K562 (cell line): ENCODE results near the gene PRCC. TPM values are rescaled to one million over a fixed set of nuclear protein-coding genes. Genes with fewer than 3 reads are reported as not detected.

Experiments
- ATAC-seq: fragments of 200-7000 bp; cut with Tn5 transposase; 3 replicates; pipeline ENCODE4 v1.9.1; 2020; ENCODE audit warnings: moderate library complexity
- BruUV-seq: library from RNA; stranded (reverse); fragments of 400-500 nt; replicated peaks from 2 replicates; lab custom pipeline; 2021; lab: Mats Ljungman, UMichigan
- CTCF ChIA-PET: fragments of 300-600 bp; formaldehyde crosslinking; extraction: SDS; loops from one replicate; lab custom pipeline; 2021; ENCODE audit warnings: low intra/inter-chr PET ratio; lab: Yijun Ruan, JAX
- POLR2A ChIA-PET: fragments of 300-600, 350-650 bp; sonication (Branson Sonifier 250); formaldehyde crosslinking; extraction: SDS; loops from one replicate; lab custom pipeline; 2021; ENCODE audit warnings: antibody characterized with exemption, inconsistent platforms; lab: Yijun Ruan, JAX
- DNase-seq, 4 experiments: peaks; one replicate each; pipeline versions ENCODE4 v3.0.0 to v3.0.0-alpha.2; 2011 to 2018; ENCODE audit warnings: low spot score in 3 of 4, mixed read lengths in 3 of 4; ENCODE audit errors: extremely low read depth in 1 of 4
- FAIRE-seq: peaks from 2 replicates; lab custom pipeline; 2011; peaks lifted over from hg19 to GRCh38; lab: Jason Lieb, UNC
- H2AFZ ChIP-seq: 2 replicates; pipeline ENCODE4 v1.6.0; 2011; ENCODE audit warnings: low read depth, low read length, control low read depth, inconsistent platforms
- H3K27ac ChIP-seq: fragments of 200-600 bp; 3 replicates; pipeline ENCODE4 v1.8.0; 2011; ENCODE audit warnings: low read depth, mild to moderate bottlenecking, control low read depth, inconsistent platforms, low read length, moderate library complexity, mixed read lengths; ENCODE audit errors: extremely low read depth
- H3K27me3 ChIP-seq, 2 experiments: fragments of 300-600 bp in 1 of 2; 2 replicates in 1 of 2; 3 replicates in 1 of 2; pipeline versions ENCODE4 v1.6.0 to v1.8.0; 2011; ENCODE audit warnings: inconsistent platforms in 2 of 2, low read length in 2 of 2, mild to moderate bottlenecking in 1 of 2, mixed read lengths in 1 of 2, moderate library complexity in 1 of 2; ENCODE audit not compliant: control insufficient read depth in 2 of 2, insufficient read depth in 2 of 2
- H3K36me3 ChIP-seq: fragments of 300-600 bp; 3 replicates; pipeline ENCODE4 v1.8.0; 2011; ENCODE audit warnings: mild to moderate bottlenecking, low read length, inconsistent platforms; ENCODE audit not compliant: control insufficient read depth, insufficient read depth
- H3K4me1 ChIP-seq, 2 experiments: fragments of 200-600 bp in 1 of 2; replicated peaks in 1 of 2; 2 replicates in 1 of 2; 3 replicates in 1 of 2; pipeline versions ENCODE4 v1.5.1 to v1.8.0; 2011; ENCODE audit warnings: inconsistent platforms in 2 of 2, low read length in 2 of 2, mild to moderate bottlenecking in 1 of 2, mixed read lengths in 1 of 2, moderate library complexity in 1 of 2; ENCODE audit not compliant: control insufficient read depth in 2 of 2, insufficient read depth in 2 of 2
- H3K4me2 ChIP-seq: 2 replicates; pipeline ENCODE4 v1.6.1; 2011; ENCODE audit warnings: low read length, control low read depth, inconsistent platforms, mixed read lengths; ENCODE audit not compliant: insufficient read depth
- H3K4me3 ChIP-seq: fragments of 200-600 bp; sonication (generic), shearing (Covaris generic); 2 replicates; pipeline ENCODE4 v1.5.1; 2016; ENCODE audit warnings: control low read depth, inconsistent platforms
- H3K79me2 ChIP-seq: fragments of 200-600 bp; 3 replicates; pipeline ENCODE4 v1.8.0; 2011; ENCODE audit warnings: low read length, inconsistent platforms; ENCODE audit not compliant: control insufficient read depth, insufficient read depth
- H3K9ac ChIP-seq, 2 experiments: 2 replicates each; pipeline versions ENCODE4 v1.6.0 to v1.6.1; 2011; ENCODE audit warnings: low read depth in 2 of 2, low read length in 2 of 2, control low read depth in 1 of 2, inconsistent platforms in 1 of 2, mild to moderate bottlenecking in 1 of 2, mixed read lengths in 1 of 2; ENCODE audit not compliant: insufficient read depth in 1 of 2
- H3K9me1 ChIP-seq: one replicate; pipeline ENCODE4 v1.6.0; 2011; ENCODE audit warnings: inconsistent platforms, mild to moderate bottlenecking, low read length, moderate library complexity; ENCODE audit not compliant: control insufficient read depth, insufficient read depth
- H3K9me3 ChIP-seq: replicated peaks from 2 replicates; pipeline ENCODE4 v1.5.1; 2011; ENCODE audit warnings: low read depth, low read length, inconsistent platforms; ENCODE audit not compliant: control insufficient read depth, insufficient read depth
- H4K20me1 ChIP-seq: replicated peaks from 2 replicates; pipeline ENCODE4 v1.6.1; 2011; ENCODE audit warnings: low read length, inconsistent platforms, mixed read lengths; ENCODE audit not compliant: control insufficient read depth, insufficient read depth
- MYBL2 ChIP-seq, 2 experiments: fragments of 450-650 bp in 1 of 2; sonication (generic) in 1 of 2; formaldehyde crosslinking in 1 of 2; IDR thresholded peaks; 2 replicates each; pipeline versions ENCODE4 v1.6.1 to v1.8.1; 2017 to 2022; ENCODE audit warnings: borderline replicate concordance in 1 of 2, inconsistent platforms in 1 of 2, low read depth in 1 of 2, mild to moderate bottlenecking in 1 of 2, missing genetic modification reagents in 1 of 2, moderate library complexity in 1 of 2
- RB1 ChIP-seq: fragments of 450-650 bp; IDR thresholded peaks from 2 replicates; pipeline ENCODE4 v1.6.1; 2017; ENCODE audit warnings: low read depth, mild to moderate bottlenecking
- ZBTB8A ChIP-seq: fragments of 450-650 bp; IDR thresholded peaks from 2 replicates; pipeline ENCODE4 v1.6.1; 2018; ENCODE audit warnings: mild to moderate bottlenecking, moderate library complexity; ENCODE audit not compliant: partially characterized antibody
- ZC3H8 ChIP-seq: fragments of 450-650 bp; IDR thresholded peaks from 2 replicates; pipeline ENCODE4 v1.6.1; 2017
- WGBS: fragments of 100-300 bp; shearing (Covaris generic); methylation state at CpG from one replicate; pipeline ENCODE4 v1.1.6; 2016; ENCODE audit warnings: low coverage, mixed read lengths; ENCODE audit not compliant: insufficient coverage; ENCODE audit errors: missing lambda C conversion rate; 5-methylcytosine and 5-hydroxymethylcytosine counted together
- in situ Hi-C: fragments of 300-500 bp; cut with MboI; formaldehyde crosslinking; loops from 4 replicates; pipeline ENCODE4 v1.15.0; 2018; ENCODE audit warnings: inconsistent platforms, mixed read lengths
- intact Hi-C: fragments of 100-400 bp; cut with micrococcal nuclease; formaldehyde crosslinking; loops from 2 replicates; pipeline ENCODE4 v1.14.2; 2022
- polyA plus RNA-seq, 8 experiments: library from polyadenylated mRNA; depleted of rRNA in 4 of 8; stranded (reverse) in 5 of 8; unstranded in 3 of 8; fragments of >200 nt; fragmentation: Nextera tagmentation in 2 of 8; fragmentation: Illumina TruSeq in 1 of 8; extraction: Ambion mirVana in 2 of 8; extraction: Trizol in 1 of 8; gene quantifications; 2 replicates each; pipeline versions ENCODE4 v1.2.1 to v1.2.3, GENCODE V29; 2011 to 2014; ENCODE audit warnings: inconsistent platforms in 1 of 8, missing spikeins in 1 of 8
- total RNA-seq, 7 experiments: library from RNA; depleted of rRNA in 6 of 7; stranded (reverse); fragments of >200 nt in 6 of 7; fragmentation: Illumina TruSeq in 2 of 7; extraction: Trizol in 2 of 7; gene quantifications; 2 replicates each; pipeline versions ENCODE4 v1.2.1 to v1.2.3, GENCODE V29; 2011 to 2021; ENCODE audit warnings: low replicate concordance in 1 of 7
- TF ChIP-seq, protein P1 (sequence below): sonication (generic); IDR thresholded peaks from 2 replicates; pipeline ENCODE4 v1.6.1; 2016

The PRCC gene
- total and polyA plus RNA-seq, 9 of the 15 experiments (the other 6 are each of a cell fraction or from before 2014, with no cell fraction given) = 23.9 to 201 (median 41.1) TPM

DNA sequence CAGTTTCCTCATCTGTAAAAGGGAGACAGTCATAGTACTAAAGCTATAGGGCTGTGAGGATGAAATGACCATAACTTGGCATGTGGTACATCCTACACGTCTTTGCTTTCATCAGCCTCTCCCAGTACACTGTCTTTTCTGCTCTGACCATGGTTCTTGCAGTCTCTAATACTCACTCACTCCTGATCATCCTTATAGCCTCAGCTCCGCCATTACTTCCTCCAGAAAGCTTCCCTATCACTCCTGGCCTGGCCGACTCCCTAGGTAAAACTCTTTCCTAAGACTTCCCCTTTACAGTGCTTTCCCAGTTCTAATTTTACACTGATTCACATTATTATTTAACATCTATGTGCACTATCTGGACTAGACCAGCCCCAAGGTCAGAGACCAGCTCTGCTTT is 21.5 kb upstream of the PRCC start:
- H3K4me1 ChIP-seq = peaks cover 46 to 50% of the 10 kb centered on the region in 2 experiments
- H3K9me3 ChIP-seq = no peaks in the 10 kb centered on the region
- no peaks in the 10 kb centered on the region for H3K9me1 ChIP-seq
- intact Hi-C loops = no loop called here
- H3K79me2 ChIP-seq = peaks cover 70% of the 10 kb centered on the region
- TF ChIP-seq RB1 = no peak
- TF ChIP-seq MYBL2 (IDR thresholded peaks at IDR 0.05; ENCODE audit: low read depth) = no peak
- TF ChIP-seq MYBL2 (CRISPR knock-in tag; IDR thresholded peaks at IDR 0.05; ENCODE audit: borderline replicate concordance) = no peak
- TF ChIP-seq ZBTB8A = no peak
- TF ChIP-seq ZC3H8 = no peak
- TF ChIP-seq, protein P1, sequence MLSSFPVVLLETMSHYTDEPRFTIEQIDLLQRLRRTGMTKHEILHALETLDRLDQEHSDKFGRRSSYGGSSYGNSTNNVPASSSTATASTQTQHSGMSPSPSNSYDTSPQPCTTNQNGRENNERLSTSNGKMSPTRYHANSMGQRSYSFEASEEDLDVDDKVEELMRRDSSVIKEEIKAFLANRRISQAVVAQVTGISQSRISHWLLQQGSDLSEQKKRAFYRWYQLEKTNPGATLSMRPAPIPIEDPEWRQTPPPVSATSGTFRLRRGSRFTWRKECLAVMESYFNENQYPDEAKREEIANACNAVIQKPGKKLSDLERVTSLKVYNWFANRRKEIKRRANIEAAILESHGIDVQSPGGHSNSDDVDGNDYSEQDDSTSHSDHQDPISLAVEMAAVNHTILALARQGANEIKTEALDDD = no peak
- TF ChIP-seq, all 486 proteins: peak for 0
- Histone ChIP-seq H3K27me3 (no peaks in the 10 kb centered on the region), H2AFZ (no peak overlapping the region), H3K4me2 (peak overlapping the region; percentile 83; the same call in 1 of the 2 replicates), H3K27ac (peak overlapping the region; percentile 97), H3K9ac (peak overlapping the region; percentile 59 to 91; a peak in 3 of 4 replicates), H3K4me3 (peak overlapping the region; percentile 48; the same call in 1 of the 2 replicates), H3K36me3 (peaks cover 78% of the 10 kb centered on the region), H4K20me1 (peaks cover 26% of the 10 kb centered on the region)
- FAIRE-seq = no peak
- no TSS peak for BruUV-seq
- ChIA-PET CTCF (no interaction called here), POLR2A (interaction anchor here (0.7 kb wide), 1 partner anchor 17 kb away, joined by 3 read pairs; no protein-coding TSS in a partner anchor)
- in situ Hi-C loops = loop anchor here (25.0 kb wide), 1 partner anchor 1434 kb away; the partner anchor contains the start of genes FDPS, PKLR and RUSC1
- 77% methylated on average over 3 of the region's 3 CpGs for WGBS
- no peak for DNase-seq
- ATAC-seq = no peak
